Naive thymus-derived CD4-positive, alpha-beta T cell (primary cell): ENCODE data around the gene NTM. TPM values are rescaled to one million over a fixed set of nuclear protein-coding genes. Genes with fewer than 3 reads are reported as not detected.
"Not testable (repeated sequence)": the region's sequence is repeated elsewhere in the genome, so short reads cannot be mapped to it uniquely, and the experiment has no call there.

Experiments
- ATAC-seq: fragments of 150-1000 bp; cut with Tn5 transposase; 2 replicates; pipeline ENCODE4 v1.10.0; 2021; ENCODE audit warnings: mild to moderate bottlenecking, moderate library complexity
- CTCF ChIA-PET: fragments of 350-600 bp; sonication (Branson Sonifier 250); formaldehyde crosslinking; loops from one replicate; lab custom pipeline; 2021; ENCODE audit warnings: antibody characterized with exemption; lab: Charles Lee
- POLR2A ChIA-PET: fragments of 350-600 bp; sonication (Branson Sonifier 250); formaldehyde crosslinking; loops from one replicate; lab custom pipeline; 2021; ENCODE audit warnings: antibody characterized with exemption, inconsistent platforms; lab: Charles Lee
- DNase-seq, 9 donors: peaks; one replicate each; pipeline versions ENCODE4 v3.0.0 to v3.0.0-alpha.2; 2020 to 2022; ENCODE audit warnings: mixed read lengths in 1 of 9
- H3K27ac ChIP-seq: one replicate; pipeline ENCODE4 v1.7.0; 2013; ENCODE audit warnings: mild to moderate bottlenecking, low read depth, low read length, moderate library complexity
- H3K27me3 ChIP-seq, 2 donors: one replicate each; pipeline ENCODE4 v1.7.0; 2013; ENCODE audit warnings: low read length in 2 of 2, mild to moderate bottlenecking in 2 of 2, moderate library complexity in 2 of 2; ENCODE audit not compliant: control insufficient read depth in 2 of 2, insufficient read depth in 2 of 2
- H3K36me3 ChIP-seq, 3 experiments: 1 replicate in 2 of 3; 2 replicates in 1 of 3; pipeline ENCODE4 v1.7.0; 2013; ENCODE audit warnings: low read length in 3 of 3, mild to moderate bottlenecking in 3 of 3, moderate library complexity in 1 of 3; ENCODE audit not compliant: insufficient read depth in 3 of 3, control insufficient read depth in 2 of 3
- H3K4me1 ChIP-seq, 2 donors: one replicate each; pipeline ENCODE4 v1.7.0; 2013; ENCODE audit warnings: low read length in 2 of 2, mild to moderate bottlenecking in 2 of 2, moderate library complexity in 1 of 2; ENCODE audit not compliant: control insufficient read depth in 2 of 2, insufficient read depth in 2 of 2
- H3K4me3 ChIP-seq: 2 replicates; pipeline ENCODE4 v1.7.0; 2013; ENCODE audit warnings: mild to moderate bottlenecking, low read length
- H3K9me3 ChIP-seq, 3 experiments: 1 replicate in 2 of 3; 2 replicates in 1 of 3; pipeline ENCODE4 v1.7.0; 2013; ENCODE audit warnings: low read length in 3 of 3; ENCODE audit not compliant: control insufficient read depth in 2 of 3
- H3K27ac Mint-ChIP-seq, 9 donors: one replicate each; pipeline ENCODE4 v1.8.0; 2020 to 2022; ENCODE audit warnings: mixed read lengths in 9 of 9, mild to moderate bottlenecking in 8 of 9, moderate library complexity in 5 of 9, inconsistent platforms in 2 of 9
- H3K27me3 Mint-ChIP-seq, 5 donors: one replicate each; pipeline ENCODE4 v1.8.0; 2021 to 2022; ENCODE audit warnings: mixed read lengths in 5 of 5, mild to moderate bottlenecking in 1 of 5
- H3K36me3 Mint-ChIP-seq, 5 donors: one replicate each; pipeline ENCODE4 v1.8.0; 2020 to 2022; ENCODE audit warnings: mixed read lengths in 5 of 5, mild to moderate bottlenecking in 3 of 5, inconsistent platforms in 1 of 5
- H3K4me1 Mint-ChIP-seq, 7 donors: one replicate each; pipeline ENCODE4 v1.8.0; 2020 to 2022; ENCODE audit warnings: mixed read lengths in 7 of 7, mild to moderate bottlenecking in 3 of 7, inconsistent platforms in 1 of 7
- H3K4me3 Mint-ChIP-seq, 10 donors: one replicate each; pipeline ENCODE4 v1.8.0; 2020 to 2022; ENCODE audit warnings: mild to moderate bottlenecking in 10 of 10, mixed read lengths in 10 of 10, moderate library complexity in 6 of 10, inconsistent platforms in 2 of 10
- H3K9me3 Mint-ChIP-seq, 11 donors: one replicate each; pipeline ENCODE4 v1.8.0; 2020 to 2022; ENCODE audit warnings: mixed read lengths in 11 of 11, mild to moderate bottlenecking in 4 of 11, inconsistent platforms in 1 of 11, moderate library complexity in 1 of 11
- intact Hi-C, 2 donors: fragments of 100-400 bp; cut with micrococcal nuclease; formaldehyde crosslinking; loops; one replicate each; pipeline ENCODE4 v1.15.1; 2023
- polyA plus RNA-seq, 2 donors: library from polyadenylated mRNA; unstranded; fragments of 300-500 nt; fragmentation: Illumina TruSeq; gene quantifications; one replicate each; pipeline ENCODE4 v1.2.3, GENCODE V29; 2021
- total RNA-seq, 6 experiments: library from RNA in 5 of 6; stranded (reverse) in 5 of 6; gene quantifications; 1 replicate in 5 of 6; 2 replicates in 1 of 6; pipeline ENCODE4 v1.2.3 and lab custom pipeline; 2021 to 2026

NTM gene
- total and polyA plus RNA-seq, 7 experiments from 2014 or later: not detected

GRCh38 chr11:132069593-132069992 is 699.2 kb downstream of the NTM start:
- H3K4me3 Mint-ChIP-seq, H3K27me3 ChIP-seq, H3K4me1 Mint-ChIP-seq, POLR2A ChIA-PET, H3K27me3 Mint-ChIP-seq, H3K4me1 ChIP-seq, DNase-seq, H3K4me3 ChIP-seq, ATAC-seq, H3K36me3 ChIP-seq, H3K27ac Mint-ChIP-seq, CTCF ChIA-PET, H3K9me3 ChIP-seq, H3K27ac ChIP-seq, intact Hi-C loops, H3K36me3 Mint-ChIP-seq: not testable (repeated sequence)
- H3K9me3 Mint-ChIP-seq: peaks cover 2 to 17% (median 5%) of the 10 kb centered on the region in 11 donors

GRCh38 chr11:132070907-132071306 is 700.5 kb downstream of the NTM start:
- H3K4me3 Mint-ChIP-seq, POLR2A ChIA-PET, H3K27me3 ChIP-seq, H3K9me3 ChIP-seq, H3K36me3 ChIP-seq, H3K27ac Mint-ChIP-seq, ATAC-seq, H3K27me3 Mint-ChIP-seq, H3K4me3 ChIP-seq, DNase-seq, H3K27ac ChIP-seq, H3K4me1 ChIP-seq, H3K4me1 Mint-ChIP-seq, intact Hi-C loops, H3K36me3 Mint-ChIP-seq, CTCF ChIA-PET: not testable (repeated sequence)
- peaks cover 0 to 15% (median 5%) of the 10 kb centered on the region in 11 donors for H3K9me3 Mint-ChIP-seq

GRCh38 chr11:132072044-132072857 is 701.8 kb downstream of the NTM start:
- Mint-ChIP-seq H3K27me3 (no peaks in the 10 kb centered on the region), H3K4me1 (no peaks in the 10 kb centered on the region), H3K9me3 (peaks cover 0 to 12% (median 3%) of the 10 kb centered on the region in 11 donors), H3K27ac (no peak overlapping the region), H3K36me3 (no peaks in the 10 kb centered on the region), H3K4me3 (no peak overlapping the region)
- no peak overlapping the region for H3K4me3 ChIP-seq
- CTCF ChIA-PET: no interaction called here
- H3K9me3 ChIP-seq: no peaks in the 10 kb centered on the region
- no peaks in the 10 kb centered on the region for H3K4me1 ChIP-seq
- DNase-seq (no peak), ATAC-seq (no peak)
- no peaks in the 10 kb centered on the region for H3K36me3 ChIP-seq
- H3K27me3 ChIP-seq: no peaks in the 10 kb centered on the region
- POLR2A ChIA-PET: interaction anchor here (0.5 kb wide), 1 partner anchor 1549 kb away, joined by 6 read pairs; no protein-coding TSS in a partner anchor
- intact Hi-C loops: no loop called here
- H3K27ac ChIP-seq: no peak overlapping the region

GRCh38 chr11:132072858-132073211 is 702.4 kb downstream of the NTM start:
- CTCF ChIA-PET: no interaction called here
- Histone ChIP-seq H3K4me1 (no peaks in the 10 kb centered on the region), H3K36me3 (no peaks in the 10 kb centered on the region), H3K27ac (no peak overlapping the region), H3K9me3 (no peaks in the 10 kb centered on the region), H3K27me3 (no peaks in the 10 kb centered on the region), H3K4me3 (no peak overlapping the region)
- no peak for DNase-seq
- H3K36me3 Mint-ChIP-seq: no peaks in the 10 kb centered on the region
- peaks cover 0 to 9% (median 2%) of the 10 kb centered on the region in 11 donors for H3K9me3 Mint-ChIP-seq
- no peak overlapping the region for H3K27ac Mint-ChIP-seq
- no peaks in the 10 kb centered on the region for H3K4me1 Mint-ChIP-seq
- intact Hi-C loops: no loop called here
- H3K27me3 Mint-ChIP-seq: no peaks in the 10 kb centered on the region
- no peak for ATAC-seq
- H3K4me3 Mint-ChIP-seq: no peak overlapping the region
- POLR2A ChIA-PET: no interaction called here

- intact Hi-C loops: no loop called here
- DNase-seq (no peak), ATAC-seq (no peak)
- H3K4me3 Mint-ChIP-seq: no peak overlapping the region
- H3K36me3 Mint-ChIP-seq: no peaks in the 10 kb centered on the region
- Histone ChIP-seq H3K36me3 (no peaks in the 10 kb centered on the region), H3K9me3 (no peaks in the 10 kb centered on the region), H3K27ac (no peak overlapping the region), H3K4me1 (no peaks in the 10 kb centered on the region), H3K27me3 (no peaks in the 10 kb centered on the region), H3K4me3 (no peak overlapping the region)
- POLR2A ChIA-PET: interaction anchor here (0.6 kb wide), 1 partner anchor 13 kb away, joined by 3 read pairs; no protein-coding TSS in a partner anchor
- H3K4me1 Mint-ChIP-seq: no peaks in the 10 kb centered on the region
- no peak overlapping the region for H3K27ac Mint-ChIP-seq
- peaks cover 0 to 6% (median 0%) of the 10 kb centered on the region in 11 donors for H3K9me3 Mint-ChIP-seq
- CTCF ChIA-PET: no interaction called here
- H3K27me3 Mint-ChIP-seq: no peaks in the 10 kb centered on the region
These were observed 703.4 kb downstream of the NTM start for GRCh38 chr11:132073787-132074186.

- no peak overlapping the region for H3K27ac ChIP-seq
- no peaks in the 10 kb centered on the region for H3K9me3 ChIP-seq
- H3K27me3 ChIP-seq: no peaks in the 10 kb centered on the region
- Mint-ChIP-seq H3K4me3 (no peak overlapping the region), H3K36me3 (no peaks in the 10 kb centered on the region), H3K27me3 (no peaks in the 10 kb centered on the region), H3K9me3 (peaks cover 0 to 11% (median 1%) of the 10 kb centered on the region in 11 donors), H3K27ac (no peak overlapping the region), H3K4me1 (no peaks in the 10 kb centered on the region)
- CTCF ChIA-PET: no interaction called here
- H3K4me1 ChIP-seq: no peaks in the 10 kb centered on the region
- H3K4me3 ChIP-seq: no peak overlapping the region
- ATAC-seq (no peak), DNase-seq (no peak)
- H3K36me3 ChIP-seq: no peaks in the 10 kb centered on the region
- intact Hi-C loops: no loop called here
- POLR2A ChIA-PET: no interaction called here
These were observed 705.0 kb downstream of the NTM start for GRCh38 chr11:132075447-132075846.

GRCh38 chr11:132077416-132077815 is 707.0 kb downstream of the NTM start:
- no peak for ATAC-seq
- Mint-ChIP-seq H3K27me3 (no peaks in the 10 kb centered on the region), H3K27ac (no peak overlapping the region), H3K4me1 (no peaks in the 10 kb centered on the region), H3K9me3 (peaks cover 0 to 14% (median 3%) of the 10 kb centered on the region in 11 donors), H3K4me3 (no peak overlapping the region), H3K36me3 (no peaks in the 10 kb centered on the region)
- Histone ChIP-seq H3K9me3 (no peaks in the 10 kb centered on the region), H3K4me3 (no peak overlapping the region), H3K27me3 (no peaks in the 10 kb centered on the region), H3K4me1 (no peaks in the 10 kb centered on the region), H3K27ac (no peak overlapping the region), H3K36me3 (no peaks in the 10 kb centered on the region)
- intact Hi-C loops: no loop called here
- no peak for DNase-seq
- CTCF ChIA-PET: no interaction called here
- POLR2A ChIA-PET: no interaction called here
